Erythroblast (primary cell): ENCODE measurements around the gene ITPKA.

Experiments used
- GATA1 ChIP-seq: IDR thresholded peaks from 2 replicates; pipeline ENCODE4 v1.6.1; 2011; ENCODE audit warnings: low read depth, mild to moderate bottlenecking, control low read depth, low read length, moderate library complexity
- POLR2A ChIP-seq: IDR thresholded peaks from 2 replicates; pipeline ENCODE4 v1.6.1; 2011; ENCODE audit warnings: mild to moderate bottlenecking, low read length

GRCh38 chr15:41530363-41530956 lies 36.8 kb downstream of the ITPKA start:
- TF ChIP-seq POLR2A (no peak), GATA1 (no peak)
